ELR (cell line): ENCODE measurements around the gene RAB40B.
"Not testable (repeated sequence)": the region's sequence is repeated elsewhere in the genome, so short reads cannot be mapped to it uniquely, and the experiment has no call there.

Source experiments
- DNase-seq: peaks from one replicate; pipeline ENCODE4 v3.0.0-alpha.2; 2015; ENCODE audit warnings: low read depth

The RAB40B gene

DNA sequence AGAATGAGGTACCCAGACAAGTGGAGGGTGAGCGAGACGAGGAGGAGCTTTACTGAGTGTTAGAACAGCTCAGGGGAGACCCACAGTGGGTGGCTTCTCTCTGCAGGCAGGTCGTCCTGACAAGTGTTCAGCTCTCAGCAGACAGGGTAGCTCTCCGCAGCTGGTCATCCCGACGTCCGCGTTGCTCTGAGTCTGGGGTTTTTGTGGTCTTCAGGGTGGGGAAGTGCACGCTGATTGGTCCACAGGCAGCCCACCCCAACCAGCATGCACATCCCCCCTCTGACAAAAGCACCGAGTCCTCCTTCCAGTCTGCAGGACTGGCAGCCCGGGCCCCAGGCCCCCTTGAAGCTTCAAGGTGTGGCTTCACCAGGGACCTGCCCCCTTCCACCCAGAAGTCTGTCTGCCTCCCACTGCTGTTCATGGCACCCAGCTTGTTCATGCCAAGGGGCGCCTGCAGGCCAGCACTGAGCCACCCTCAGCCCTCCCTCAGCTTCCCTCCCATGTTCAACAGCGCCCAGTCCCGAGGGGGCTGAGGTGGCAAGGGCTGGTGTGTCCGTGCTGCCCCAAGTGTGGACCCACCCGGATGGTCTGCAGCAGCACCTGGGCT, 30.4 kb downstream of the RAB40B start:
- no peak for DNase-seq

DNA sequence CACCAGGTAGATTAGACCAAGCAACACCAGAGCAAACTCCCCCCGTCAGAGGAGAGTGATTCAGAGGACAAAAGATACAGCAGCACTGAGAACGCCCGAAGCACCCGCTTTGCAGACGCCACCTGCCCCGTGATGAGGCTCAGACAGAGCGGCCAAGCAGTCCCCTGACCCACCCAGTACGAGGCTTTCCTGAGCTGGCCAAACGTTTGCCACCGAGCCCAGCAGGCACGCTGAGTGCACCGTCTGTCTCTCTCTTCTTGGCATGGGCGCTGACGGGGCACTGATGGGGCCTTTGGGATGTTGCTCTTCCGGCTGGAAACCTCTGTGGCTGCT, 30.9 kb downstream of the RAB40B start:
- no peak for DNase-seq

DNA sequence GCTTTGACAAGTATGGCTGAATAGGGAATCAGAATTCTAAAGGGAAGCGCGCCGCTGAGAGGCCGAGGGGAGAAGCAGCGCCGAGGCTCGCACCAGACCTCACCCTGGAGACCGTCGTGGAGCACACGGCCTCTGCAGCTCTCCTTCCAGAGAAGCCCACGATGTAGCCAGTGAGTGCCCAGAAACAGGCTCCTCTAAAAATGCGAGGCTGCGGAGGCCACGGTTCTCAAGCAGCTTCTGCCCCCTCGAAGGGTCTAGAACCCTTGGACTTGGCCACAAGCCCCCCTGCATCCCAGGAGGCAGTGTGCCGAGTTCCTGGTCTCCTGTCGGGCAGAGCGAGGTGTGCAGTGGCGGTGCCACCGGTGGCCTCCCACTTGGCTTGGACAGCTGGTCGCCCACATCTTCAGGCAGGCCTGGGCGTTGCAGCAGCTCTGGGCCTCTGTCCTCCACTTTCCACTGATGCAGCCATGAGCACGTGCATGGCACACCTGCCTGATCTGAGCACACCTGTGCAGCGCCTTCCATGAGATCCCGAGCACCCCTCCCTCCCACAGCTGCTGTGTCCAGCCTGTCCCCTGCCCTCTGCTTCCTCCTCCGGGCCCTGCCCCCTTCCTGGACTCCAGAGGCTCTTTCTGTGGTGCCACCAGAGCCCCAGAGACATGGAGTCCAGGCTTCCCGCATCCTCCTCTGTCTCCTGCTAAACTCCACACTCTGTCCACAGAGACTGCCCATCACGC, 31.4 kb downstream of the RAB40B start:
- DNase-seq, result no peak

DNA sequence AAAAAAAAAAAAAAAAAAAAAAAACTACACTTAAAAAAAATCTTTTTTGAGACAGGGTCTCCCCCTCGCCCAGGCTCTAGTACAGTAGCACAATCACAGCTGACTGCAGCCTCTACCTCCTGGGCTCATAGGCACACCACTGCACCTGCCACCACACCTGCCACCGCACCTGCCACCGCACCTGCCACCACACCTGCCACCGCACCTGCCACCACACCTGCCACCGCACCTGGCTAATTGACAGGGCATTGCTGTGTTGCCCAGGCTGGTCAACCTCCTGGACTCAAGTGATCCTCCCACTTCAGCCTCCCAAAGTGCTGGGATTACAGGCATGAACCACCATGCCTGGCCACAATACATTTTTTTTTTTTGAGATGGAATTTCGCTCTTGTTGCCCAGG, 32.6 kb downstream of the RAB40B start:
- no peak for DNase-seq

DNA sequence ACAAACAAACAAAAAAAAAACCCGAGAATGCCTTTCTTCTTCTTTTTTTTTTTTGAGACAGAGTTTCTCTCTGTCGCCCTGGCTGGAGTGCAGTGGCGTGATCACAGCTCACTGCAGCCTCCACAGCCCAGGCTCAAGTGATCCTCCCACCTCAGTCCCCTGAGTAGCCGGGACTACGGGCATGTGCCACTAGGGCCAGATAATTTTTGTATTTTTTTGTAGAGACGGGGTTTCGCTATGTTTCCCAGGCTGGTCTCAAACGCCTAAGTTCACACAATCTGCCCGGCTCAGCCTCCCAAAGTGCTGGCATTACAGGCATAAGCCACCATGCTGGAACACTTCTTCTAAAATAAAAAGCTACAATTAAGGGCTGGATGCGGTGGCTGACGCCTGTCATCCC, 33.3 kb downstream of the RAB40B start:
- DNase-seq, result no peak

DNA sequence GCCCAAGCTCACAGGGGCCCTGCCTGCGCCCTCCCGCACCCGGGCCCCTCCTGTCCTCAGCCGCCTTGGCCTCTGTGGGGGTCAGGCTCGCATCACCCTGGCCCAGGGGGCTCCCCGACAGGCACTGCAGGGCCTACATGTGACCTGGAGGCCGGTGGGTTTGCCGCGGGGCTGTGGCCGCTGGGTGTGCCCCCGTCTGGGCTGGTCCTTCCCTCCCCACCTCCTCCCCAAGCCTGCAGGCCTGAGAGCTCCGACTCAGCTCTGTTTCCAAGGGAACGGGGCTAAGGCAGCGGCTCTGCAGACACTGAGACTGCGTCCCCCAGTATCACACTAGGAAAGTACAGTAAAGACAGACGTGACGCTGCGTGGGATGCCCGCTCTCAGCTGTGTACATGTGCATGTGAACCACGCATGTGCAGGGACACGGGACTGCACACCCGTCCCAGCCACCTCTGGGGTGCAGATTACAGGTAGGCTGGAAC, 33.8 kb downstream of the RAB40B start:
- no peak for DNase-seq

DNA sequence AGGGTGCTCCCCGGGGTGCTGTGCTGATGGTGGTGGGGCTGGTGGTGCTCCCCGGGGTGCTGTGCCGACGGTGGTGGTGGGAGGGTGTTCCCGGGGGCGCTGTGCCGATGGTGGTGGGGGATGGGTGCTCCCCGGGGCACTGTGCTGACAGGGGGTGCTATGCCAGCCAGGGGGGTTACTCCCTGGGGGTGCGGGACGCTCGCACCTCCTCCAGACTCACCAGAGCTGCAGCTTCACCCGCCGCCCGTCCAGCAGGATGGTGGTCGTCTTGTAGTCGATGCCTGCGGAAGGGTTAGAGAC, 34.3 kb downstream of the RAB40B start:
- no peak for DNase-seq

DNA sequence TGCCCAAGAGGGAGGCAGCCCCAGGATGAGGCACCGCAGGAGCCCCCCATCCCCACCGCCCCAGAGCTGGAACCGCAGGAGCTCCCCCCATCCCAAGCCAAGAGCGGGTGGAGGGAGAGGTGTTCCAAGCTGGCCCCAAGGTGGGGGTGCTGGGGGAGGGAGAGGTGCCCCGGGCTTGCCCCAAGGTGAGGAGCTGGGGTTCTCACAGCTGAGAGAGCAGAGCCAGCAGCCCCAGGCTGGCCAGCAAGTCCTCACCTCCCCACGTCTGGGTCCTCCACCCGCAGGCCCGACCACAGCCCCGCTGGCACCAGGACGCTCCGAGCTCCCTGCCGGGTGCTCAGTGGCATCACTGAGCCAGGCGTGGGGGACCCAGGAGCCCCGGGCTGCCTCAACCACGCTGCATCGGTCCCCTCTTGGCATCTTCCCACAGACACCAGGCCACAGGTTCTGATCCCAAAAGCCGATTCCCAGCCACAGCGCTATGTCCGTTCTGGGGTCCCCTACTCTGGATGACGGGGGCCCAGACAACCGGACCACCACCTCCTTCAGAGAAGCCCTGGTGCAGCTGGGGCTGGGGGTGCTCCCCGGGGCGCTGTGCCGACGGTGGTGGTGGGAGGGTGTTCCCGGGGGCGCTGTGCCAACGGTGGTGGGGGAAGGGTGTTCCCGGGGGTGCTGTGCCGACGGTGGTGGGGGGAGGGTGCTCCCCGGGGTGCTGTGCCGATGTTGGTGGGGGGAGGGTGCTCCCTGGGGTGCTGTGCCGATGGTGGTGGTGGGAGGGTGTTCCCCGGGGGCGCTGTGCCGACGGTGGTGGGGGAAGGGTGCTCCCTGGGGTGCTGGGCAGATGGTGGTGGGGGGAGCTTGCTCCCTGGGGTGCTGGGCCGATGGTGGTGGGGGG, 34.9 kb downstream of the RAB40B start:
- no peak for DNase-seq

DNA sequence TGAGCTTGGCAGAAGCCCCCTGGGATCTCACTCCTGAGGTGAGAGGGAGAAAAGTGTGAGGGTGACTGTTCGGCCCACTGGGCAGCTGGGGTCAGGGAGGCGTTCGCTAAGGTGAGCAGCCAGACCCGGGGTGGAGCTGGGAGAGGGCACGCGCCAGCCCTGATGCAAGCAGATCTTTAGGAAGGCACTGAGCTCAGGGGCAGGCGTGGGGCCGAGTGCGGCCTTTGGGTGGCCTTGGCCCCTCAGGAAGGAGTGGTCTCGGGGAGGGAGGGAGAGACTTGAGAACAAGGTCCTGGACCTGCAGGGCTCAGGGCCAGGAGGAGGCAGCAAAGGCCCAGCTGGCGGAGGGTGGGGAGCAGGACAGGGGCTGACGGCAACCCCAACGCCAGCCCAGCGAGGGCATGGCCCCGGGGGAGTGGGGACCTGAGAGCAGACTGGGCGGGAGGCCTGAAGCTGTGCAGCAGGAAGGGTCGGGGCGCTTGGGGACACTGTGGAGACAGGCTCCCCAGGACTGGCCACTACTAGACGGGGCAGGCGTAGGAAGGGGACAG, 35.7 kb downstream of the RAB40B start:
- no peak for DNase-seq

DNA sequence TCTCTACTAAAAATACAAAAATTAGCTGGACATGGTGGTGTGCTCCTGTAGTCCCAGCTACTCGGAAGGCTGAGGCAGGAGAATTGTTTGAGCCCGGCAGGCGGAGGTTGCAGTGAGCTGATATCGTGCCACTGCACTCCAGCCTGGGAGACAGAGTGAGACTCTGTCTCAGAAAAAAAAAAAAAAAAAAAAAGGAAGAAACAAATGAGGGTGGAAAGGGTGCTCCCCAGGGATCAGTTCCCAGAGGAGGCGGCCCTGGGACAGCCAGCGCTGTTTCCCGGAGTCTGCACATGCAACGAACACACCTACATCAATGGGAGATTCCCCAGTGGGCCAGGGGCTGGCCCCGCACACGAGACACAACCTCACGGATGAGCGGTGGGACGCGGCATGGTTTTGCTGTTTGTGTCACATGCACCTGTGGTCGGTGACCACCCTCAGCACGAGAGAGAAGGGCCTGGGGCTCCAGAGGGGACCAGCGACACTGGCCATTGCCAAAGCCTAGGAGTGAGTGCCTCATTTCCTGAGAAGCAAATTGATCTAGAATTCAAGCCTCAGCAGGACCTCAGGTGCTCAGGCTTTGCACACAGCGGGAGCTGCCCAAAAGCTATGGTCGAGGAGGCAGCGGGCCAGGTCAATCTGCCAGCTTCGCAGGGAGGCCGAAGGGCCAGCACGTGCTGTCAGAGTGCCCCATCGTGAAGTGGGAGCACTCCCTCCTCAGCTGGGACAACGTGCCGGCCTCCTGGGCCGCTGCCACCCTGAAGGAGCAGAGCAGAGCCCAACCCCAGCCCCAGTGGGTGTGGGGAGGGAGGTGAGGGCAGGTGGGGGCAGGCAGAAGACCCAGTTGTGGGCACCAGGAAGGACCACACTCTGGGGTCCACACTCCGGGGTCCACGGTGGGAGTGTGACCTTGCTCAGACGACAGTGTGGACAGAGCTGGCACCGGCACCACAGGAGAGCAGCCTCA, 36.5 kb downstream of the RAB40B start:
- no peak for DNase-seq

DNA sequence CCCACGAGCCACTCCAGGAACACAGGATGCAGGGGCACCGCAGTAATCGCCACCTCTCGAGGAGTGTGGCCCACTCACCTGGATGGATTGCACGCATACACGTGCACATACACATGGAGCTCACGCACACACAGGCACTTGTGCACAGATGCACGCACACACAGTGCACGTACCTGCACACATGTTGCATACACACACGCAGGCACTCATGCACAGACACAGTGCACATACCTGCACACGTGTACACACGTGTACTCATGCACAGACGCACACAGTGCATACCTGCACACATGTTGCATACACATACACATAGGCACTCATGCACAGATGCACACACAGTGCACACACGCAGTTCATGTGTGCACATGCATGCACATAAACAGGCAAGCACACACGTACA, 38.6 kb downstream of the RAB40B start:
- no peak for DNase-seq

DNA sequence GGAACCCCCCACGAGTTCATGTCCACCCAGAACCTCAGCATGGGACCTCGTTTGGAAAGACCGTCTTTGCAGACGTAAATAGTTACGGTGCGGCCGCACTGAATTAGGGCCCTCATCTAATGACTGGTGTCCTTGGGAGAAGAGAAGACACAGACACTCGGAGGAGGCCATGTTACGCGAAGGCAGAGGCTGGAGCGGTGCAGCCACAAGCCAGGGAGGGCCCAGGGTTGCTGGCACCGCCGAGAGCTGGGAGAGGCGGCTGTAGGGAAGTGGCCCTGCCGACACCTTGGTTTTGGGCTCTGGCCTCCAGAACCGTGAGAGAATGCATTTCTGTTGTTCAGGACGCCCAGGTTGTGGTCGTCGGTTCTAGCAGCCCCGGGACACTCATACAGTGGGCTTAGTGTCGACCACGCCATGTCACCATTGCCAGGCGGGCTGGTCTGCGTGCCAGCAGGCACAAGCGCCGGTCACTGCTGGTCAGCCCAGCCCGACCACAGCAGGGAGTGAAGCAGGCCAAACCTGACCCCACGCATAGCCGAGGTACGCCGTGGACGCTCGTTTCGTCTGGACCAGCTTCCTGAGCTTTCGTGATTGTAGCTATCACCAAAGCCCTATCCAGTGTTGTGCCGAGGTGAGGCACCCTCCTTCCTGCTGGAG, 39.6 kb downstream of the RAB40B start:
- DNase-seq, result no peak

DNA sequence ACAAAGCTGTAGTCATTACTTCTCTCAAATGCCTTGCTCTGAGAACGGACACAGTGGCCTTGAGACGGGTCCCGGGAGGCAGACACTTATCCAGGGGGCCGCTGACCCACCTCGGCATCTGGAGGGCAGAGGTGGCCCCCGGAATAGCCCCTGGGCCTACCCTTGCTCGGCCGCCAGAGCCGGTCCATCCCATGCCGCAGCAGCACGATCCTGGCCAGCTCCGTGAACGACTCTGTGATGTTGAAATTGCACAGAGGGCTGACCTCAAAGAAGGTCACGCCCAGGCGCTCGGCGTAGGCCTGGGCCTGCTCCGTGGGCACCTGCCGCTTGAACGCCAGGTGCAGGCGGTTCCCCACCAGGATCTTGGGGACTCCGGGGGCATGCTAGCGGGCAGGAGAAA, 40.2 kb downstream of the RAB40B start:
- DNase-seq, result no peak

DNA sequence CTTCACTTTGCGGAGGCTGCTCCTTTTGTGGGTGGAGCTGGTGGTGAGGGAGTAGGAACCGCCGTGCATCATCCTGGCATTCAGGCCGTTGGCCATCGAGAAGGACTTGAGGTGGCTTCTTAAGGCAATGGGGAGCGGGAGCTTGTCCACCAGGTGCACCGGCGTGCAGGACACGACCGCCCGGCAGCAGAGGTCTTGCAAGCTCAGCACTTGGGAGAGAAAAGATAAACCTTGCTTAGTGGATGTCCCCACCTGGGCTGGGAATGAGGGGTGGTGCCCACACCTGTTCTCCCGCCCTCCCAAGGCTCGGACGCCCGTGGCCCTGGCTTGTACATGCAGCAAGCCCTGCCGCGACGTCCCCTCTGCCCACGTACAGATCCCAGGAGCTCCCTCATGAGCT, 40.6 kb downstream of the RAB40B start:
- DNase-seq, result no peak

DNA sequence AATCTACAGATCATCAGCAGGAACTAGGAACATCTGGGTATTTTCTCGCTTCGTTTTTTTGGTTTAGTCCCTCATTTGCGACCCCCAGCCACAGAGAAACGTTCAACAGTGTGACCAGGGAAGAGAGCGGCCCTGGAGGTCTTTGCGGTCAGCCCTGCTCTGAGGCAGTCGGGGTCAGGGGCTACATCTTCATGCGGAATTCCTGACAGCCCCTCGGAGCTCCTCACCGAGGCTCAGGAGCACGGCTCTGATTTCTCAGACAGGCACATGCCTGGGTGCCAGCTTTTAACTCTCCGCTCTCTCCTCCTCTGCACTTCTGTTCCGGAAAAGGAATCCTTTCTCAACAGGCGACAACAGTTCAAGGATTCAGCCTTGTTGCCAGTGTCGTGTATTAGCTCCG, 42.2 kb downstream of the RAB40B start:
- no peak for DNase-seq

DNA sequence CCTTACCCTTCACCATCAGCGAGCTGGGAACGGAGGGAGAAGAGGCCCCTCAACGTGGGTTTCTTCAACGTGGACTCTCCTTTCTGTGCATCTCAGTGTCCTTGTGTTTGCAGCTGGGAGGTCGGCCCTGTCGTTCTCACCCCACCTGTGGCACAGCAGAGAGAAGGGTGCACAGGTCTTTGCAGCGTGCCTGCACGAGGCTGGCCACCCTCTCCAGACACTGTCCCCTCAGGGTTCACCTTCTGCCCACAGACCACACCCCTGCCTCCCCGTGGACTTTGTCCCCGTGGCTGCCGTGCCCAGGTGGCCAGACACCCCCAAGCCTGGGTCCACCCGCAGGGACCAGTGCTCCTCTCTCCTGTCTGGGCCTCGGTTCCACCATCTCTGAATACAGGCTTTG, 43.0 kb downstream of the RAB40B start:
- no peak for DNase-seq

DNA sequence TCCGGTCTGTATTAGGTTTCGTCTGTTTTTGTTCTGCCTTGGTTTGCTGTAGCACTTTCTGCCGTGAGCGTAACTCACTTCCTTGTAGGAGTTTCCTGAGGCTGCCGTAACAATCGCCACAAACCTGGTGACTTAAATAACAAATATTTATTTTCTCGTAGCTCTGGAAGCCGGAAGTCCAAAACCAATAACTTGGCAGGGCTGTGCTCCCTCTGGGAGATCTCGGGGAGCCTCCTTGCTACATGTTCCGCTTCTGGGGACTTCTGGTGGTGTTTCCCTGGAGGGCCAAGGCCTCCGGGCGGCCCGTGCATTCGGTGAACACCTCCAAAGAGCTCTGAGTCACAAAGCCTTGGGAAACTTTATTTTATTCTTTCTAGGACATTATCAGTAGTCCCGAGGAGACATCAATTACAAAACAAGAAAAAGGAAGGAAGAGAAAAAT, 43.4 kb downstream of the RAB40B start:
- DNase-seq, result peak; percentile 27

DNA sequence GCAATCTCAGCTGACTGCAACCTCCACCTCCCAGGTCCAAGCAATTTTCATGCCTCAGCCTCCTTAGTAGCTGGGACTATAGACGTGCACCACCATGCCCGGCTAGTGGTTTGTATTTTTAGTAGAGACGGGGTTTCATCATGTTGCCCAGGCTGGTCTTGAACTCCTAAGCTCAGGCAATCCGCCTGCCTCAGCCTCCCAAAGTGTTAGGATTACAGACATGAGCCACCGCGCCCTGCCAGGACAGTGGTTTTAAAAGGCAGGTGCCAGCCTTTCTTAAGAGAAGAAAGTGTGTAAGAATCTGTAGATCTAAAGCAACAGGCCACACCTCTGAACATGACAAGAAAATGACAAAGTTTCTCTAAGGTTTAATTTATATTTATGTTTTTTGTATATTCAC, 43.9 kb downstream of the RAB40B start:
- not testable (repeated sequence) for DNase-seq

DNA sequence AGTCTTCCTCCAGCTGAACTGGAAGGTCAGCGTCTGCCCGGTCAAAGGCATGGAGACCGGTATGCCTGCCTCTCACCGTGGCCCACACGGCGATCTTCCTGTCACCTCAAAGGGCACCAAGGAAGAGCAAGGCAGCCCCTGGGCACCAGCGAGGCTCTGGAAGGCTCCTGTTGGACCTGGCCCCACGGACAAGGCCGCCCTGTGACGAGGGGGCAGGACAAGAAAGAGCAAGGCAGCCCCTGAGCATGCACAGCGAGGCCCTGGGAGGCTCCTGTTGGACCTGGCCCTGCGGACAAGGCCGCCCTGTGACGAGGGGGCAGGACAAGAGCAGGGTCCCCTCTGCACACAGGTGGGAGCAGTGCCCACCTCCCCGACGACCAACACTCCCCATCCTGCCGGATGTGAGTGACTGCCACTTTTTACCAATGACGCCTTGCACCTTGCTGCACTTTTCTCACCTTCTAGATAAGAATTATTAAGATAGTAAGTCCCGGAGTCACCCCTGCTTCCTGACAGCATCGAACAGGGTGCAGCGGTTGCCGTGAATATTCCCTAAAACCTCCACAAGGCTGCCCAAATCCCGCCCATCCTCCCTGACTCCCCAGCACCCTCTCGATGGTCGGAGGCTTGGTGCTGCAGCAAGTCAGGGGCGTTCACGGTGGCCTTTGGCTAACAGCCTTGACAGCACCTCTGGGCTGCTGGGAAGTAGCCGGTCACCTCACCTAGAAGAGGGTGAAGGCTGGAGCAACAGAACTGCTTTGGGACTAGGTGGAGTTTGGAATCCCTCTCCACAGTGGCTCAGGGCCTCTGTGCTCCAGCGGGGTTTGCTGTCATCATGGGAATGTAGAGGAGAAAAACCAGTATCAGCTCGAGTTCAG, 44.6 kb downstream of the RAB40B start:
- no peak for DNase-seq

DNA sequence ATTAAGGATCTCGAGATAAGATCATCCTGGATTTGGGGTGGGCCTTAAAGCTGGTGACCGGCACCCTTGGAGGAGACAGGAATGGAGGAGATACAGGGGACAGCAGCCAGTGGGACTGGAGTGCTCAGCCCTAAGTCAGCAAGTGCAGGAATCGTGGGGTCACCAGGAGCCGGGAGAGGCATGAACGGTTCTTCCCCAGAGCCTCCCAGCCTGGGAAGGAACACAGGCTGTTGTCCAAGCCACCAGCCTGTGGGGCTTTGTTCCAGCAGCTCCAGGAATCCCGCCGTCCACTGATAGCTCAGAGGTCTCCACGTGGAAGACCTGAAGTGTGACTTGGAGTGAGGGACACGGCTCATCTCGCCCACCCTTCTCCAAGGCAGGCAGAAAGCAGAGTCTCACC, 47.8 kb downstream of the RAB40B start:
- no peak for DNase-seq
